ENCODE measurements around the gene RGN. TPM values are rescaled to one million over a fixed set of nuclear protein-coding genes. Genes with fewer than 3 reads are reported as not detected.
"Not testable (repeated sequence)": the region's sequence is repeated elsewhere in the genome, so short reads cannot be mapped to it uniquely, and the experiment has no call there.

Gene RGN
- not detected in 2 replicates for total RNA-seq (2014; rRNA removed; shearing (Covaris generic))

DNA sequence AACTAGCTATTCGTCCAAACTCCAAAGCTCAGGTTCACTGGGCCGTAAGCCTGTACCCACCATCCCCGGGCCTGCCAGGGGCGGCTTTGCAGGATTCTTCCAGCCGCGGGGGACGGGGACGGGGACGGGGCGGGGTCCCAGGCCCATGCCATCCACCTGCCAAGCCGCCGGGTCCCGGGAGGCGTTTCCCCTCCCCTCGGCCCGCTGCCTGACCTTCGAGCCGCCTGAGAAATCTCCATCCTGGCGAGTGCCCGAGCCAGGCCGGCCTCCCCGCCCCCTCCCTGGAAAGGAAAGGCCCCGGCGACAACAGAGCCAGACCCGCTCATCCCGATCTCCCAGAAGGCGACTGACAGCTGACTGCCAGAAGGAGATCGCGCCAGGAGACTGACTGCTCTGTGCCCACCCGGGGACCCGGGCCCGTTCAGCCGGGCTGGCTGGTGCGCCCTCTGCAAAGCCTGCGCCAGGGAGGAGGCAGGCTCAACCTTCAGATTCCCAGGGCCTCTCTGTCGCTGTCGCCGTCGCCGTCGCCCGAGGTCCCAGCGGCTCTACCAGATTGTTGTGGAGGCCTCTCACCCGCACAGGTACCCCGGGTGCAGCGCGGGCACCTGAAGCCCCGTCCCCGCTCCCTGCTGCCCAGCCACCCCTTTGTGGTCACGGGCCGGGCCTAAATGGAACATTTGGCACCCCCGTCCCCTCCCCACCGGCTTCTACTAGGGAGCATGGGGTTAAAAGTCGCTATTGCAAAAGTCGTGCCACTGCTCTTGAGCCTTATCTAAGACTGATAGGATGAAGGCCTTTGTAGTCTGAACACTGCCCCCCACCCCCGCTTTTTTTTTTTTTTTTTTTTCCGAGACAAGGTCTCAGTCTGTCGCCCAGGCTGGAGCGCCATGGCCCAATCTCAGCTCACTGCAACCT lies at the start of gene RGN:
Gene RGN (plus strand): TSS at position 315 of the 915 bp plus-strand sequence. CDS start 2,702 bp downstream, outside the sequence.
- no peak for DNase-seq (ENCODE audit: low spot score)

DNA sequence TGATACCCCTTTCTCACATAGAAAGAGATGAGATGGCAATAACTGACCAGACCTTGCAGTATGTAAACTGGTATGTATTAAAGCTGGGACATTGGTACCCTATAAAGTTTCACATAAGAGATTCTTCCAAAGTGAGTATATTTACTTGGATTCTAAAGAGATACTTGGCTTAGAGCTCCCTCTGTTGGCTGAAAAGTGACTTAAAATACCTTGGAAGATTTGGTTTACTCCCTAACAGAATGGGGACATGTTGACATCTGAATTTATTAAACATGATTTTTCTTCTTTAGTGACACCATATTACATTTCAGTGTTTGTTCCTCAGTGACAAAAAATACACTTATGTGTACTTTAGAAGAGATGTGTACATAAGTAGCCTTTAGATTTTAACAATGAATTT lies 47.9 kb upstream of the RGN start:
- DNase-seq (ENCODE audit: low spot score) = peak; percentile 51

DNA sequence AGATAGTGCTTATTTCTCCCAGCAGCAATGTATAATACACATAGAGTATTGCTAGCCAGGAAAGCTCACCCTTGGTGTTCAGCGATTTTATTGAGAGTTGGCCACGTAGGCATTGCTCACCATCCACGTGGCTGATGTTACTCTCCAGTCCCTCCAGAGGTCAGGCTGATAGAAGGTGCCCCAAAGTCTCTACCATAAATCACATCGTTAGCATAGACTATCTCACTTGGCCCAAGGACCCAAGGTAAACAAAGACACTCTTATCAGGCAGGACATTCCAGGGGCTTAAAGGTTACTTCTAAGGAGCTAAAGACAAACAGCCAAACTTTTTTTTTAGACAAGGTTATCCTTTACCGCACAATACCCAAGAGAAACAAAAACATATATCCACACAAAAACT lies 30.3 kb upstream of the RGN start:
- peak; percentile 58 for DNase-seq (ENCODE audit: low spot score)

DNA sequence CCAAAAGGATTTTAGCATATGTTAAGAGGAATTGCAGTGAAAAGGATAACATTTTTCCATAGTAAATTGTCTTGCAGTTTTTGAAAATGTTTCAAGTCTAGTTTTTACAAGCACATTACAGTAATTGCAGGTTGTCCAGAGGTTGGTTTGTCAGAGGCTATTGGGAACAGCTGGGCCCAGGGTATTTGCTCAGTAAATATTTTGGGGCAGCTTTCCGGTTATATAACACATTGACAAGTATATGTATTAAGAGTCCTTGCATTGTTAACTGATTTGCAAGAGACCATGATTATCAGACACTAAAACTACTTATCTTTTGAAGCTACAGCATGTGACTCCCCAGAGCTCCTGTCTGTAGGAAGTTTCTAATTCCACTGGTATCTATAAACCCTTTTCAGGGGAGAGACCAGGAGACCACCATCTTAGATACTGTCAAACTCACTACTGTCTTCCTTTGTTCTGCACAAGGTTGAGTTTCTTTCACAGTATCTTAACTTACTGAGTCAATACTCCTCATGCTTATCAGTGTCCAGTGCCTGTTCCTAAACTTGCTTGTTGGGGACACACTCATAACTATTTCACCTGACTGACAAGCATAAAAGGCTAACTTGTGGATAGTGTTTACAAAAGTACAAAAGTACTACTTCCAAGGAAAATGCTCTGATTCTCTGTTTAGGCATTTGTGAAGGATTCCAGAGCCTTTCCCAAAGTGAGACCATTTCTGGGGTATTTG lies 18.9 kb upstream of the RGN start:
- no peak for DNase-seq (ENCODE audit: low spot score)

DNA sequence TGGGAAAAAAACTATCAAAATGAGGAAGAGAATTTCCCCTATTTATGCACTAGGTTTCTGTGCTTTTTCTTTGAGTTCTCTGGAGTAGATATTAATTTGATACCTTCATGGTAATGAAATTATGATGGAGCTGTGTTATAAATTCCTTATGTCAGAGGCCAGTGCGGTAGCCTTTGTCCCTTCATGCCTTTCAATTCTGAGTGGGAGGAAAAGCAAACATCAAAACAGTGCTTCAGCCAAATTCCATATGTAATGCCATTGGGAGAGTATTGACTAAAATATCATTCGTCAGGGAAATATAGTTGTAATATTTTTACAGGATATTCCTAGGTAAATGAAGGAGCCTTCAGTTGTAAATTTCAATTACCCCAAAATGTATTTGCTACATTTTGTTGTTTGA lies 17.5 kb upstream of the RGN start:
- no peak for DNase-seq (ENCODE audit: low spot score)

DNA sequence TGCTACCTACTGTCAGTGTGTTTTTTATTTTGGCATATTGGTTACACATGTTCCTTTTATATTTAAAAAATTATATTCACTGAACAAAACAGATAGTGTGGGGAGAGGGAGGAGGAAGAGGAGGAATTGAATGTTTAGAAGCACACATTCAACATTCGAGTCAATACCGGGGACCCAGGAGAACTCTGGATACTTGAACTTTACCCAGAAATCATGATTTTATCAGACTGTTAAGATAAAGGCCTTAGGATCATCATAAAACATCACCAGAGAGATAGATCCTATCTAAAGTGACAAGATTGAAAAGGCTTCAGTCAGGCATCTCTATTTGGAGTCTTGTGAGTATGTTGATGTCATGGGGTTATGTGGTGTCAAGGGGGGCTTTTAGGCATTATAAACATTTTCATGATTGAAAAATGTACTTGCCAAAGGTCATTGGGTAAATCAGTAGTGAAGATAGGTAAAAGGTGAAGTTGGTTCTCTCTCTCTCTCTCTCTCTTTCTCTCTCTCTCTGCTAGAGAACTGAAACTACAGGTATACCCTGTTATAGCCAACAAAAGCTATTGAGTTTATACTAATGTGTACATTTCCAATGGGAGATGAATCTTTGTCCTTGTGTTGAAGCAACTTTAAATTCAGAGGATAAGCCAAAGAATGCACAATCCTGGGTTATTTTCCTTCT lies 16.9 kb upstream of the RGN start:
- no peak for DNase-seq (ENCODE audit: low spot score)

DNA sequence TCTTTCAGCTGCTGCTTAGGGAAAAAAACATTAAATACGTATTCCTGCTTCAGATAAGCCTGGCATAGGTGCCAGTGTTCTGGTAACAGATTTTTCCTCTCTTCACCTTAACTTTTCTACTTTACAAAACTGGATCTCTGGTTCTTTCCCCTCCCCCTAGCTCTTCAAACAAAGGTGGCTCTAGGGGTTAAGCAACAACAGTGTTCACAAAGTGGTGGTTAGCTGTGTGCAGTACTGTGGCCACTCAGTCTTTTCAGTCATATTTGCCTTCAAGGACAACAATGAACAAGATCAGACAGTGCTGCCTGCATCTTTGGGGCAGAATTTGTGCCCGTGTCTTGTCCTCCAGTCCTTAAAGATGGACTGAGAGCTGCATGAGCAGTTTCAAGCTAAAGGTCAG lies 15.1 kb upstream of the RGN start:
- DNase-seq (ENCODE audit: low spot score) = no peak

DNA sequence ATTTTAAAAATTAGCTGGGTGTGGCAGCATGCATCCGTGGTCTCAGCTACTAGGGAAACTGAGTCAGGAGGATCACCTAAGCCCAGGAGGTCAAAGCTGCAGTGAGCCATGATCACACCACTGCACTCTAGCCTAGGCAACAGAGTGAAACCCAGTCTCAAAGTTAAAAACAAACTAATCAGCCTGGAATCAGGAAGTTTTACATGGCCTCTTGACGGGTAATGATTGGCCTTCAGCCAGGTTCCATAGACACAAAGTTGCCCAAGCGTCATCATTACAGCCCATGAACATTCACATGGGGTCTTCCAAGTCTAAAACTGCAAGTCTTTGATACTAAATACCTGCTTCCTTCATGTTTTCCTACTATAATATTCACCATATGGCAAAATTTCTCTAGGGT lies 10.0 kb upstream of the RGN start:
- DNase-seq (ENCODE audit: low spot score) = no peak

DNA sequence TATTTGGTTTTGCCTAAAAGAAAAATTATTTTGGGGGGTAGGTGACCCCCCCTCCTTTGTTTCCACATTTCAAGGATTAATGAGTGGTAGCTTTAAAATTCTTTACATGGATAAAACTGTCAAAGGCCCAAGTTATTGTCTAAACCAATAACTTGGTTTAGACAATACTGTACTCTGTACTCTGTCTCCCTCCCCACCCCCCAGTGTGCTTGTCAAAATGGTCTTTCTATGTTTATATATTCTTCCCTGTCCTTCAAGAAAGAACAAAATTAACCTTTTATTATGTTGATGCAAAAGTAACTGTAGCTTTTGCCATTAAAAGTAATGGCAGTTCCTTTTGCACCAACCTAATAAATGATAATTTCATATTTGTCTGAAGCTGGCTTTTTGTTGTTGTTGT lies 9.5 kb upstream of the RGN start:
- DNase-seq (ENCODE audit: low spot score) = no peak

DNA sequence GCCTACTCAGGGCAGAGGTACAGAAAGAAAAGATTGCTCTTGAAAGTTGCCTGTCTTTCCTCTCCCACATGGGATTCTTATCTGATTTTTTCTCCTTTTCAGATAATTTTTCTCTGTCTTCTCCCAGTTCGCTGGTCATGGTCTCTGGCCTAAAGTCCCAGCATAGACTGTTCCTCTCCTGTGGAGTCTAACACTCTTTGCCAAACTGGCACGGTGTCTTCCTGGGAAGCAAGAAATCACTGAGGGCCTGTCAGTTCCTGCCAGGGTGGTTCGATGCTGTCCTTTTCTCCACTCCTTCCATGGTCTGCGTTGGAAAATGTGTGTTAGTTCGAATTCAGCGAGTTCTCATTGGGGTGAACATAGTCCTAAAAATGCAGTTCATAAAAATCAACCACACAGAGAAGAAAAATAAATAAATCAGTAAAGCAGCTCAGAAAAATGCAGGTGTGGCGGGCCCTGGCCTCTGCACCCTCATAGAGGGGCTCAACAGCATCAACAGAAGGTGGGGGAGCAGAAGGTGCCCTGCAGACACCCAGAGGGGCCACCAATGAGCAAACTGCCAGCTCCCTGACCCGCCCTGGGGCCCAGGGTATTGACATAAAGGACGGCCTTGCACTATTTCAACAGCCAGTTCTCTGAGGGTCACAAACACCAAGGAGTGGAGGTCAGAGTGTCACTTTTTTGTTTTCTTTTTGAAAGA lies 2.1 kb downstream of the RGN start:
- no peak for DNase-seq (ENCODE audit: low spot score)

DNA sequence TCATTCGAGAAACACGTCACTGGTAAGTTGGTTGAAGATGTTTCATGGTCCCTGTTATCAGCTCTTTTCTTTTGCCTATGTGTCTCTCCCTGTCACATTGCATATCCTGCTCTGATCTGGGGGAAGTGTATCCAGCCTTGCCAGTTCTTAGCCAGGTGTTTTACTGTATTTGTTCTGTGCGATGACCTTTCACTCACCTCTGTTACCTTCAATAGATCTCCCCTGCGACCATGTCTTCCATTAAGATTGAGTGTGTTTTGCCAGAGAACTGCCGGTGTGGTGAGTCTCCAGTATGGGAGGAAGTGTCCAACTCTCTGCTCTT lies 2.6 kb downstream of the RGN start:
- DNase-seq (ENCODE audit: low spot score) = no peak

DNA sequence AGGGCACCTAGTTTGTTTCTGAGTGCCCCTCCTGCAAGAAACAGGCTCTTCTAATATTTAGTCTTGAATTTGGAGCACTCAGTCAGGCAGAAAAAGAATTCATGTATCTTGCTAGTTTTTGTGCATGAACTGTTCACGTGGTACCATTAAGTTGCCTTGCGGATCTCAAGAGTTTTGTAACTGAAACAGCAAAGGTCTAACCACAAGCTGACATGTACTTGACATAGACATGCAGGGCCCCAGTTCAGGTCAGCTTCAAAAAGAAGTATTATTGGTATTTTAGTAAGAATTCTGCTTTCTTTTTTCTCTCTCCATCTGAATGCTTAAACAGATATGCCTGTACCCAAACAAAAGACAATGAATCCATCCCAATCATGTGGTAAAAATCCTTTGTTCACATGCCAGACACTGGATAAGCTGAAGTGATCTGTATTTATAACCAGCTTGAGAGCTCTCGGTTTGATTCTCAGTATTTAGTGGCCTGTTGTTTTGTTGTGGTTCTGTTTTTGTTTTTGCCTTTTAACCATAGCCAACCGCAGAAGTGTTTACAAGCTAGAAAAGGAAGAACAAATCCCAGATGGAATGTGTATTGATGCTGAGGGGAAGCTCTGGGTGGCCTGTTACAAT lies 13.0 kb downstream of the RGN start:
- DNase-seq (ENCODE audit: low spot score) = no peak

DNA sequence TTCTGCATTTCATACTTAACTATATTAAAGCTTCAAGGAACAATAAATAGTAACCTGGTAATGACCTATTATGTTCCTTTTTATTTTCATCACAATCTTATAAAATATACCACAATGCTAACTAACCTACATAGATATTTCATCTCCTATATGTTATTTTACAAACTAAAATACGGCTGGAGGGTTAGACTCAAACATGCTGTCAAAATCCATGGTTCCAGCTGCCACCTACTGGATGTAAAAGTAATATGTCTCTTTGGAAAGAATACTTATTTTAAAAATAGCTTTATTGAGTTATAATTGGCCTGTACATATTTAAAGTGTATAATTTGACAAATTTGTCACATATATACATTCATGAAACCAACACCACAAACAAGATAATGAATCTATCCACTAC lies 15.0 kb downstream of the RGN start:
- DNase-seq (ENCODE audit: low spot score) = no peak

DNA sequence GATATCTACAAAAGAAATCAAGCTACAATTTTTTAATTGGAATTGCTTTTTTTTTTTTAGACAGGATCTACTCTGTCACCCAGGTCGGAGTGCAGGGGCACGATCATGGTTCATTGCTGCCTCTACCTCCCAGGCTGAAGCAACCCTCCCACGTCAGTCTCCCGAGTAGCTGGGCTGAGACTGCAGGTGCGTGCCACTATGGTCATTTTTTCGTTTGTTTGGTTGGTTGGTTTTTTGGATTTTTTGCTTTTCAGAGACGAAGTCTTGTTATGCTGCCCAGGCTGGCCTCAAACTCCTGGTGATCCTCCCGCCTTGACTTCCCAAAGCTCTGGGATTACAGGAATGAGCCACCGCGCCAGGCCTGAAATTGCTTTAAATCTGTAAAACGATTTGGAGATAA lies 15.6 kb downstream of the RGN start:
- DNase-seq (ENCODE audit: low spot score) = no peak

DNA sequence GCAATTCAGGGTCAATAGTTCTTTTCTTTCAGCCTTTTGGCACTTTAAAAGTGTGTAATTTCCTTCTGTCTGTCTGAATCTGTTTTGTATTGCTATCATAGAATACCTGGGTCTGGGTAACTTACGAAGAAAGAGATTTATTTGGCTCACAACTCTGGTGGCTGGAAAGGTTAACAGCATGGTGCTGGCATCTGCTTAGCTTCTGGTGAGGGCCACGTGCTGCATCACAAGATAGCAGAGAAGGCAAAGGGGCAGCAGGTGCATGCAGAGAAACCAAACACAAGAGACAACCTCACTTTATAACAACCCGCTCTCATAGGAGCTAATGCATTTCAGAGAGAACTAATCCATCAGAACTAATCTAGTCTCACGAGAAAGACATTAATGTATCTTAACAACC lies 18.8 kb downstream of the RGN start:
- DNase-seq (ENCODE audit: low spot score) = no peak

DNA sequence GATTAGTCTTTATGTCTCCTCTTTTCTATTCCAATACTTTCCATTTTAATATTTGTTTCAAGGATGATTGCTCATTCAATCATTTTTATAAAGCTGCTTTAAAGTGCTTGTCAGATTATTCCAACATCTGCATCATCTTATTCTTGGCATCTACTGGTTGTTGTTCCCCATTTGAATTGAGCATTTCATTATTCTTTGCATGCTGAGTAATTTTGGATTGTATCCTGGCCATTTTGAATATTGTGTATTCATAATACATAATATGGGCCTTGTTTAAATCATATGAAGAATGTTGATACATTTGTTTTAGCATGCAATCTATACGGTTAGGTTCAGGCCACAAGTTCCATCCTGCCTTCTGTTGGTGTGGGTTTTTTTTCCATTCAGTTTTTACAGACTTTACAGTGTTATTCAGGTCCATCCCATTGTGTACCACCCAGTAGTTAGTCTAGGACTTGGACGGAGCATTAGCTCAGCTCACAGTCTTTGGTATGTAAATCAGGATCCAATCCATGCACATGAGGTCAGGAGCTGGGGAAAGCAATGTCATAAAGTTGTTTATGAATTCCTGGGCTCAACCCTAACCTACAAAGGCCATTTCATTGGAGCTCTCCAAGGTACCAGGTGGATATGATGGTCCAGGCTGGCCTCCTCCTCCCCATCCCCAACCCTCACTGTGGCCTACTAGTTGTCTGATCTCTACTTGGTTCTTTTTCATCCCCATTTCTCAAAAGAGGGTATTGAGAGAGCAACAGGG lies 20.3 kb downstream of the RGN start:
- DNase-seq (ENCODE audit: low spot score) = no peak

DNA sequence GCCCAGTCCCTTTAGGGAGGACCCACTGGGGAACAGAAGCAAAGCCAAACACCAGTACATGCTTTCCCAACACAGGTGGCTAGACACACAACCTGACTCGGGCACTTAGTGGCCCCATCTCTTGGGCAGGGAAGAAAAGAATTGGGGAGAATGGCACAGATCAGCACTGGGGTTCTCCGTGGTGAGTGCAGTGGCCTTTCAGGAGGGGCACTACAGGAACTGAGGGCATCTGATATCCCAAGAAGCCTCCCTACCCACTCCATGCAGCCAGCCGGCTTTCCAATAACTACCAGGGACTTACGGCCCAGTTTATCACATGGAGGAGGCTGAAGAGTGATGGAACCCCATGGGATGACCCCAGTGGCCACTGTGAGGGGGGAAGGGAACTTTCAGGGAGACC lies 23.0 kb downstream of the RGN start:
- DNase-seq (ENCODE audit: low spot score) = no peak

DNA sequence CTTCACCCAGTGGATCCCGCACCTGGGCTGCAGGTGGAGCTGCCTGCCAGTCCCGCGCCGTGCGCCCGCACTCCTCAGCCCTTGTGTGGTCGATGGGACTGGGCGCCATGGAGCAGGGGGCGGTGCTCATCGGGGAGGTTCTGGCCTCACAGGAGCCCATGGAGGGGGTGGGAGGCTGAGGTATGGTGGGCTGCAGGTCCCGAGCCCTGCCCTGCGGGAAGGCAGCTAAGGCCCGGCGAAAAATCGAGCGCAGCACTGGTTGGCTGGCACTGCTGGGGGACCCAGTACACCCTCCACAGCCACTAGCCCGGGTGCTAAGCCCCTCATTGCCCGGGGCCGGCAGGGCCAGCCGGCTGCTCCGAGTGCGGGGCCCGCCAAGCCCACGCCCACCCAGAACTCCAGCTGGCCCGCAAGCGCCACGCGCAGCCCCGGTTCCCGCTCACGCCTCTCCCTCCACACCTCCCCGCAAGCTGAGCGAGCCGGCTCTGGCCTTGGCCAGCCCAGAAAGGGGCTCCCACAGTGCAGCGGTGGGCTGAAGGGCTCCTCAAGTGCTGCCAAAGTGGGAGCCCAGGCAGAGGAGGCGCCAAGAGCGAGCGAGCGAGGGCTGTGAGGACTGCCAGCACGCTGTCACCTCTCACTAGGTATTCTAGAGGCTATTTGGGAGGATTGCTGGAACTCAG lies 32.8 kb downstream of the RGN start:
- not testable (repeated sequence) for DNase-seq (ENCODE audit: low spot score)

DNA sequence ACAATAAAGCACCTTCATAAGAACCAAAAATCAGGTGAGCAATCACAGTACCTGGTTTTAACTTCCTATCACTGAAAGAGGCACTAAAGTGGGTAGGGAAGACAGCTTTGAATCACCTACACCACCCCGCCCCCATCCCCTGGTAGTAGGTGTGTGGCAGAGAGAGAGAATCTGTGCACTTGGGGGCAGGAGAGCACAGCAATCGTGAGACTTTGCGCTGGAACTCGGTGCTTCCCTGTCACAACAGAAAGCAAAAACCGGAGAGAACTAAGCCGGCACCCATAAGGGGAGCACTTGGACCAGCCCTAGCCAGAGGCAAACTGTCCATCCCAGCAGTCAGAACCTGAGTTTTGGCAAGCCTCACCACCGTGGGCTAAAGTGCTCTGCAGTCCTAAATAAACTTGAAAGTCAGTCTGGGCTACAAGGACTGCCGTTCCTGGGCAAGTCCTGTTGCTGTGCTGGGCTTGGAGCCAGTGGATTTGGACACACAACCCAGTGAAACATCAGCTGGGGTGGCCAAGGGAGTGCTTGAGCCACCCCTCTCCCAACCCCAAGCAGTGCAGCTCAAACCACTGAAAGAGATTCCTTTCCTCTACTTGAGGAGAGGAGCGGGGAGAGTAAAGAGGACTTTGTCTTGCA lies 34.2 kb downstream of the RGN start:
- DNase-seq (ENCODE audit: low spot score) = no peak
